ENCODE results near the gene SIX3.

DNA sequence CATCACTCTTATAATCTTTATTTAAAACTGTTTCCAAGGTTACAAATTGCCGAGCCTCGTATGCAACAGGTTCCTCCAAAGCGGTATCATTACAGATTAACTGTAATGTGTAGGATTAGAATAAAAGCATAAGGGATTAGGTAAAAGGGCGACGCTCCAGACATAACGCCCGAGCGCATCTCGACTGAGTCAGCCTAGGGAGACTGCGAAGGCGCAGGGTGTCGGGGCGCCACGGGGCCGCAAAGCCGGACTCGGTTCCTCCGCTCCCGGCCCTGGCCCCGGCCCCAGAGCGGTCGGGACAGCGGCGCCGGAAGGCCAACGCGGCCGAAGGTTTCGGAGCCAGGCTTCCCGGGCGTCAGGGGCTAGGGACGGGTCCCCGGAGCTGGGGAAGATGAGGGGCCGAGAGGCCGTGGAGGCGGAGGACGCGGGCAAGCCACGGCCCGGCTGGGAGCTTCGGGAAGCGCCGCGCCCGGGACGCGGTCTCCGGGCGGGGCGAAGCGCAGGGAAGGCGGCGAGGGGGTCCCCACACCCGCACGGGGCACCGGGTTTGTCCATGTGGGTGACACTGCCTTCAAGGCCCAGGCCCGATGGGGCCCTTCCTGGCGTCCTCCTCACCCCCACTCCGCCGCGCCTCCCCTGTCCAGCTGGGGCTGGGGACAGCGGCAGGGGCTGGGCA is 12.9 kb upstream of the SIX3 start:
- no peak for TF ChIP-seq POLR2A (IDR thresholded peaks at IDR 0.05; ENCODE audit: low read depth, low read length)
- TF ChIP-seq TAF1 (IDR thresholded peaks at IDR 0.05; ENCODE audit: low read depth, low read length): no peak
- no peak for TF ChIP-seq POLR2AphosphoS5 (IDR thresholded peaks at IDR 0.05; ENCODE audit: low read depth, low read length)
- TF ChIP-seq PAX5 (IDR thresholded peaks at IDR 0.05; ENCODE audit: insufficient read depth, low read length, severe bottlenecking): no peak
- TF ChIP-seq POU2F2 (IDR thresholded peaks at IDR 0.05; ENCODE audit: low read depth, low read length): no peak
- TF ChIP-seq SPI1 (IDR thresholded peaks at IDR 0.05; ENCODE audit: low read depth, low read length): no peak

All from GM12891 (cell line).